PFSK-1 (cell line): Measurements from ENCODE around the gene PREX1.

Source experiments
- POLR2AphosphoS5 ChIP-seq: IDR thresholded peaks from 2 replicates; pipeline ENCODE4 v1.6.1; 2012; ENCODE audit warnings: low read depth, mild to moderate bottlenecking, control low read depth, low read length, moderate library complexity
- REST ChIP-seq, 2 experiments: IDR thresholded peaks; 2 replicates each; pipeline versions ENCODE4 v1.6.1 to v1.8.0; 2011 to 2012; ENCODE audit warnings: low read depth in 2 of 2, low read length in 2 of 2, control low read depth in 1 of 2, inconsistent platforms in 1 of 2, mild to moderate bottlenecking in 1 of 2, moderate library complexity in 1 of 2; ENCODE audit not compliant: insufficient read depth in 1 of 2

GRCh38 chr20:48683467-48684175 lies 144.2 kb downstream of the PREX1 start:
- TF ChIP-seq REST (IDR thresholded peaks at IDR 0.05; ENCODE audit: insufficient read depth in 1 of 2, low read depth in 2 of 2, low read length in 2 of 2) = no peak
- no peak for TF ChIP-seq POLR2AphosphoS5
